Measurements from ENCODE around the gene CDKL2.

GRCh38 chr4:75561789-75562188, 68.5 kb downstream of the CDKL2 start:
- no peak for TF ChIP-seq CTCF (IDR thresholded peaks at IDR 0.05)
- TF ChIP-seq POLR2A (IDR thresholded peaks at IDR 0.05): no peak
- no peak for TF ChIP-seq POLR2AphosphoS5 (IDR thresholded peaks at IDR 0.05; ENCODE audit: insufficient read depth in 1 of 2, low read depth in 1 of 2)

Data from vagina (tissue), 2 donors.